DMS53 treated with DMSO at 0.1 percent for 48 hours (cell line): ENCODE results near the gene RPRM.
A peak's percentile ranks its signal among the peaks of the same experiment; 100 is the strongest.
"Not testable (repeated sequence)": the region's sequence is repeated elsewhere in the genome, so short reads cannot be mapped to it uniquely, and the experiment has no call there.

Experiments used
- DNase-seq: peaks from one replicate; lab custom pipeline; 2025; ENCODE audit not compliant: unreplicated experiment; lab: John Stamatoyannopoulos, UW

Gene RPRM

GRCh38 chr2:153478289-153479261 lies at the start of gene RPRM:
Gene RPRM, minus strand, starts transcription at chr2:153478762. Its CDS starts 197 bp downstream, at chr2:153478565.
- DNase-seq: peak; percentile 54

- peak; percentile 0 for DNase-seq
Observed at GRCh38 chr2:153519257-153519875, 40.8 kb upstream of the RPRM start.

GRCh38 chr2:153512331-153512730 lies 33.8 kb upstream of the RPRM start:
- no peak for DNase-seq

GRCh38 chr2:153510996-153511395 lies 32.4 kb upstream of the RPRM start:
- no peak for DNase-seq

GRCh38 chr2:153509133-153509532 lies 30.6 kb upstream of the RPRM start:
- no peak for DNase-seq

GRCh38 chr2:153506499-153506898 lies 27.9 kb upstream of the RPRM start:
- not testable (repeated sequence) for DNase-seq

- no peak for DNase-seq
Observed at GRCh38 chr2:153499439-153499838, 20.9 kb upstream of the RPRM start.

GRCh38 chr2:153497938-153498629 lies 19.5 kb upstream of the RPRM start:
- no peak for DNase-seq

GRCh38 chr2:153495725-153496124 lies 17.2 kb upstream of the RPRM start:
- no peak for DNase-seq

GRCh38 chr2:153488072-153488471 lies 9.5 kb upstream of the RPRM start:
- DNase-seq: no peak

GRCh38 chr2:153487448-153487847 lies 8.9 kb upstream of the RPRM start:
- no peak for DNase-seq

- DNase-seq: no peak
Observed at GRCh38 chr2:153479573-153479972, 1.0 kb upstream of the RPRM start.

GRCh38 chr2:153477636-153478288 lies 800 bp downstream of the RPRM start:
- DNase-seq: no peak

GRCh38 chr2:153476816-153477635 lies 1.5 kb downstream of the RPRM start:
- no peak for DNase-seq

GRCh38 chr2:153476491-153476815 lies 2.1 kb downstream of the RPRM start:
- no peak for DNase-seq

GRCh38 chr2:153474876-153475435 lies 3.6 kb downstream of the RPRM start:
- DNase-seq: no peak

- no peak for DNase-seq
Observed at GRCh38 chr2:153474407-153474806, 4.2 kb downstream of the RPRM start.

GRCh38 chr2:153470867-153471266 lies 7.7 kb downstream of the RPRM start:
- no peak for DNase-seq

- DNase-seq: no peak
Observed at GRCh38 chr2:153464395-153464794, 14.2 kb downstream of the RPRM start.

GRCh38 chr2:153462338-153462859 lies 16.2 kb downstream of the RPRM start:
- no peak for DNase-seq
